Measurements from ENCODE around the gene RANGRF.

GRCh38 chr17:8275421-8276290, 12.8 kb upstream of the RANGRF start:
- TF ChIP-seq, protein P1, sequence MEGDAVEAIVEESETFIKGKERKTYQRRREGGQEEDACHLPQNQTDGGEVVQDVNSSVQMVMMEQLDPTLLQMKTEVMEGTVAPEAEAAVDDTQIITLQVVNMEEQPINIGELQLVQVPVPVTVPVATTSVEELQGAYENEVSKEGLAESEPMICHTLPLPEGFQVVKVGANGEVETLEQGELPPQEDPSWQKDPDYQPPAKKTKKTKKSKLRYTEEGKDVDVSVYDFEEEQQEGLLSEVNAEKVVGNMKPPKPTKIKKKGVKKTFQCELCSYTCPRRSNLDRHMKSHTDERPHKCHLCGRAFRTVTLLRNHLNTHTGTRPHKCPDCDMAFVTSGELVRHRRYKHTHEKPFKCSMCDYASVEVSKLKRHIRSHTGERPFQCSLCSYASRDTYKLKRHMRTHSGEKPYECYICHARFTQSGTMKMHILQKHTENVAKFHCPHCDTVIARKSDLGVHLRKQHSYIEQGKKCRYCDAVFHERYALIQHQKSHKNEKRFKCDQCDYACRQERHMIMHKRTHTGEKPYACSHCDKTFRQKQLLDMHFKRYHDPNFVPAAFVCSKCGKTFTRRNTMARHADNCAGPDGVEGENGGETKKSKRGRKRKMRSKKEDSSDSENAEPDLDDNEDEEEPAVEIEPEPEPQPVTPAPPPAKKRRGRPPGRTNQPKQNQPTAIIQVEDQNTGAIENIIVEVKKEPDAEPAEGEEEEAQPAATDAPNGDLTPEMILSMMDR (conservative IDR thresholded peaks at IDR 0.05) = no peak
- TF ChIP-seq ZFX (IDR thresholded peaks at IDR 0.05) = no peak
